H1 (cell line): Measurements from ENCODE around the gene CCBE1. TPM values are rescaled to one million over a fixed set of nuclear protein-coding genes. Genes with fewer than 3 reads are reported as not detected.

Source experiments
- CTCF ChIA-PET: fragments of 300-600 bp; sonication (Branson Sonifier 250); formaldehyde crosslinking; loops from one replicate; lab custom pipeline; 2021; ENCODE audit not compliant: partially characterized antibody; lab: Charles Lee
- POLR2A ChIA-PET: fragments of 300-600 bp; sonication (Branson Sonifier 250); formaldehyde crosslinking; loops from one replicate; lab custom pipeline; 2021; ENCODE audit warnings: inconsistent platforms; ENCODE audit not compliant: partially characterized antibody; lab: Charles Lee
- DNase-seq, 2 experiments: peaks; one replicate each; pipeline versions ENCODE4 v3.0.0 to v3.0.0-alpha.2; 2010 to 2022; ENCODE audit warnings: low spot score in 2 of 2, low read depth in 1 of 2, mixed read lengths in 1 of 2
- FAIRE-seq: peaks from 2 replicates; lab custom pipeline; 2011; peaks lifted over from hg19 to GRCh38; lab: Jason Lieb, UNC
- H2AFZ ChIP-seq: 2 replicates; pipeline ENCODE4 v1.8.1; 2012; ENCODE audit warnings: low read length, inconsistent platforms
- H2AK5ac ChIP-seq: 2 replicates; pipeline ENCODE4 v1.6.1; 2013; ENCODE audit warnings: low read depth, low read length
- H2BK120ac ChIP-seq: replicated peaks from 2 replicates; pipeline ENCODE3; 2013; ENCODE audit warnings: low read depth, low read length, inconsistent platforms
- H2BK12ac ChIP-seq: 2 replicates; pipeline ENCODE4 v1.6.1; 2013; ENCODE audit warnings: low read depth, low read length
- H2BK15ac ChIP-seq: 2 replicates; pipeline ENCODE4 v1.6.1; 2013; ENCODE audit warnings: low read length
- H2BK20ac ChIP-seq: 2 replicates; pipeline ENCODE4 v1.6.1; 2013; ENCODE audit warnings: low read length
- H2BK5ac ChIP-seq: 2 replicates; pipeline ENCODE4 v1.6.1; 2013; ENCODE audit warnings: low read depth, low read length
- H3K14ac ChIP-seq: 2 replicates; pipeline ENCODE4 v1.6.1; 2013; ENCODE audit warnings: inconsistent platforms; ENCODE audit not compliant: insufficient read length
- H3K18ac ChIP-seq: 2 replicates; pipeline ENCODE4 v1.6.1; 2013; ENCODE audit warnings: low read length; ENCODE audit errors: extremely low read depth
- H3K23ac ChIP-seq: 2 replicates; pipeline ENCODE4 v1.6.1; 2013; ENCODE audit warnings: inconsistent platforms; ENCODE audit not compliant: insufficient read length
- H3K23me2 ChIP-seq: 2 replicates; pipeline ENCODE4 v1.6.1; 2013; ENCODE audit warnings: low read depth, low read length
- H3K27ac ChIP-seq: 2 replicates; pipeline ENCODE4 v1.6.1; 2011; ENCODE audit warnings: low read depth, low read length, inconsistent platforms
- H3K27me3 ChIP-seq, 4 experiments: replicated peaks in 1 of 4; 1 replicate in 1 of 4; 2 replicates in 3 of 4; pipeline versions ENCODE4 v1.6.1 to v1.8.1; 2011 to 2013; ENCODE audit warnings: low read length in 3 of 4, mild to moderate bottlenecking in 3 of 4, inconsistent platforms in 2 of 4, mixed read lengths in 2 of 4, moderate library complexity in 1 of 4; ENCODE audit not compliant: control insufficient read depth in 3 of 4, insufficient read depth in 3 of 4; ENCODE audit errors: extremely low read depth in 1 of 4
- H3K36me3 ChIP-seq, 4 experiments: 2 replicates each; pipeline versions ENCODE4 v1.6.1 to v1.8.1; 2011 to 2013; ENCODE audit warnings: mild to moderate bottlenecking in 4 of 4, low read length in 3 of 4, moderate library complexity in 2 of 4, control low read depth in 1 of 4, inconsistent platforms in 1 of 4; ENCODE audit not compliant: insufficient read depth in 4 of 4, control insufficient read depth in 2 of 4
- H3K4ac ChIP-seq: replicated peaks from 2 replicates; pipeline ENCODE3; 2013; ENCODE audit warnings: low read length, low read depth, mixed read lengths, inconsistent platforms; ENCODE audit not compliant: insufficient read length
- H3K4me1 ChIP-seq, 4 experiments: replicated peaks in 1 of 4; 1 replicate in 1 of 4; 2 replicates in 3 of 4; pipeline versions ENCODE4 v1.6.1 to v1.8.1; 2011 to 2013; ENCODE audit warnings: low read length in 3 of 4, inconsistent platforms in 2 of 4, mixed read lengths in 1 of 4; ENCODE audit not compliant: insufficient read depth in 4 of 4, control insufficient read depth in 3 of 4
- H3K4me2 ChIP-seq, 2 experiments: 2 replicates each; pipeline versions ENCODE4 v1.6.1 to v1.8.1; 2011 to 2013; ENCODE audit warnings: low read depth in 2 of 2, low read length in 2 of 2, control low read depth in 1 of 2, inconsistent platforms in 1 of 2, mild to moderate bottlenecking in 1 of 2; ENCODE audit not compliant: insufficient read depth in 1 of 2
- H3K4me3 ChIP-seq, 4 experiments: fragments of 200-600, 300-600 bp in 1 of 4; sonication (generic), shearing (Covaris generic), sonication (Bioruptor Twin) in 1 of 4; 2 replicates each; pipeline versions ENCODE4 v1.5.1 to v1.8.1; 2011 to 2016; ENCODE audit warnings: low read length in 4 of 4, low read depth in 3 of 4, control low read depth in 2 of 4, inconsistent platforms in 2 of 4, mild to moderate bottlenecking in 2 of 4, mixed read lengths in 1 of 4, moderate library complexity in 1 of 4; ENCODE audit not compliant: insufficient read depth in 2 of 4; ENCODE audit errors: extremely low read depth in 1 of 4
- H3K56ac ChIP-seq: replicated peaks from 2 replicates; pipeline ENCODE3; 2013; ENCODE audit warnings: low read depth, mild to moderate bottlenecking, mixed read lengths, low read length, inconsistent platforms; ENCODE audit not compliant: insufficient read length
- H3K79me1 ChIP-seq: 2 replicates; pipeline ENCODE4 v1.6.1; 2013; ENCODE audit warnings: low read depth, low read length, control low read depth
- H3K79me2 ChIP-seq, 2 experiments: 2 replicates each; pipeline versions ENCODE4 v1.6.1 to v1.8.1; 2012 to 2013; ENCODE audit warnings: low read length in 2 of 2, mild to moderate bottlenecking in 2 of 2, inconsistent platforms in 1 of 2; ENCODE audit not compliant: insufficient read depth in 2 of 2, control insufficient read depth in 1 of 2
- H3K9ac ChIP-seq, 4 experiments: replicated peaks in 1 of 4; 1 replicate in 1 of 4; 2 replicates in 3 of 4; pipeline versions ENCODE4 v1.6.1 to v1.8.1; 2011 to 2013; ENCODE audit warnings: low read depth in 3 of 4, low read length in 3 of 4, control low read depth in 2 of 4, mild to moderate bottlenecking in 2 of 4, moderate library complexity in 2 of 4, inconsistent platforms in 1 of 4; ENCODE audit errors: extremely low read depth in 1 of 4
- H3K9me3 ChIP-seq, 2 experiments: 2 replicates each; pipeline versions ENCODE4 v1.6.1 to v1.8.1; 2012 to 2013; ENCODE audit warnings: mild to moderate bottlenecking in 2 of 2, moderate library complexity in 2 of 2, control low read depth in 1 of 2, inconsistent platforms in 1 of 2, low read depth in 1 of 2, low read length in 1 of 2, mixed read lengths in 1 of 2; ENCODE audit not compliant: insufficient read depth in 2 of 2
- H4K20me1 ChIP-seq, 2 experiments: replicated peaks in 1 of 2; 2 replicates each; pipeline versions ENCODE3 to v1.8.1; 2011 to 2013; ENCODE audit warnings: inconsistent platforms in 2 of 2, low read length in 2 of 2, mild to moderate bottlenecking in 1 of 2; ENCODE audit not compliant: insufficient read depth in 2 of 2, control insufficient read depth in 1 of 2
- H4K5ac ChIP-seq: 2 replicates; pipeline ENCODE4 v1.6.1; 2013; ENCODE audit warnings: low read length, low read depth, mixed read lengths, inconsistent platforms; ENCODE audit not compliant: insufficient read length
- H4K8ac ChIP-seq: 2 replicates; pipeline ENCODE4 v1.8.0; 2013; ENCODE audit warnings: mild to moderate bottlenecking, moderate library complexity, low read length, inconsistent platforms; ENCODE audit not compliant: insufficient read depth; ENCODE audit errors: extremely low read depth
- H4K91ac ChIP-seq: replicated peaks from 2 replicates; pipeline ENCODE3; 2013; ENCODE audit warnings: low read length, mixed read lengths, inconsistent platforms; ENCODE audit not compliant: insufficient read length
- ASH2L ChIP-seq: fragments of 200-600, 300-600 bp; sonication (generic); IDR thresholded peaks from one replicate; pipeline ENCODE4 v1.7.1; 2017; ENCODE audit warnings: low read length
- BCL11A ChIP-seq, 2 experiments: IDR thresholded peaks; one replicate each; pipeline ENCODE4 v1.6.1; 2011; ENCODE audit warnings: low read depth in 2 of 2, low read length in 2 of 2, mild to moderate bottlenecking in 2 of 2
- CHD1 ChIP-seq: IDR thresholded peaks from 2 replicates; pipeline ENCODE4 v1.6.1; 2012; ENCODE audit warnings: low read depth, low read length, improper control_type of control experiment
- CTCF ChIP-seq, 3 experiments: IDR thresholded peaks; 1 replicate in 2 of 3; 2 replicates in 1 of 3; pipeline versions ENCODE4 v1.5.1 to v1.6.1; 2011; ENCODE audit warnings: low read length in 3 of 3, mild to moderate bottlenecking in 3 of 3, inconsistent platforms in 2 of 3, low read depth in 1 of 3, moderate library complexity in 1 of 3; ENCODE audit not compliant: insufficient read depth in 1 of 3; ENCODE audit errors: control extremely low read depth in 1 of 3
- KDM4A ChIP-seq: IDR thresholded peaks from one replicate; pipeline ENCODE4 v1.7.1; 2012; ENCODE audit warnings: low read depth, mild to moderate bottlenecking, moderate library complexity, low read length, inconsistent platforms; ENCODE audit not compliant: severe bottlenecking
- NRF1 ChIP-seq: IDR thresholded peaks from 2 replicates; pipeline ENCODE4 v1.6.1; 2011; ENCODE audit warnings: mild to moderate bottlenecking, low read depth, low read length, improper control_type of control experiment
- SIX5 ChIP-seq: IDR thresholded peaks from 2 replicates; pipeline ENCODE4 v1.6.1; 2011; ENCODE audit warnings: mild to moderate bottlenecking, low read depth, low read length
- SP1 ChIP-seq: IDR thresholded peaks from 2 replicates; pipeline ENCODE4 v1.6.1; 2011; ENCODE audit warnings: low read depth, low read length
- ZNF274 ChIP-seq: IDR thresholded peaks from 2 replicates; pipeline ENCODE4 v1.7.0; 2012; ENCODE audit warnings: low read length, borderline replicate concordance; ENCODE audit errors: extremely low read depth
- WGBS, 2 experiments: shearing (Covaris generic) in 1 of 2; methylation state at CpG; one replicate each; pipeline versions ENCODE4 v1.1.6 to v1.1.7; 2013 to 2015; ENCODE audit warnings: low lambda C conversion rate in 2 of 2, mixed read lengths in 2 of 2, inconsistent platforms in 1 of 2, low coverage in 1 of 2, missing lambda C conversion rate in 1 of 2; ENCODE audit not compliant: insufficient replicate concordance in 2 of 2, insufficient coverage in 1 of 2, insufficient read length in 1 of 2; ENCODE audit errors: extremely low coverage in 1 of 2, missing lambda C conversion rate in 1 of 2; 5-methylcytosine and 5-hydroxymethylcytosine counted together
- polyA plus RNA-seq, 7 experiments: library from polyadenylated mRNA; depleted of rRNA in 3 of 7; stranded (reverse) in 5 of 7; unstranded in 2 of 7; fragments of >200 nt in 5 of 7; fragments of 200-250 nt in 2 of 7; gene quantifications; 1 replicate in 5 of 7; 2 replicates in 1 of 7; 4 replicates in 1 of 7; pipeline versions ENCODE4 v1.2.1 to v1.2.3, GENCODE V29; 2011 to 2013; ENCODE audit warnings: missing spikeins in 2 of 7, mixed read lengths in 2 of 7
- total RNA-seq: library from RNA; stranded (reverse); fragmentation: NEBNext Ultra II Directional; extraction: Animal tissue kit (Norgen Biotek cat#: 25700); gene quantifications from 2 replicates; pipeline ENCODE4 v1.2.1, GENCODE V29; 2021
- TF ChIP-seq, protein P1 (sequence below): IDR thresholded peaks from 2 replicates; pipeline ENCODE4 v1.6.1; 2012; ENCODE audit warnings: low read length, inconsistent platforms

Gene CCBE1
- total and polyA plus RNA-seq, 2 of the 8 experiments (the other 6 are each of a cell fraction or from before 2014, with no cell fraction given): 2.1 to 2.6 TPM

DNA sequence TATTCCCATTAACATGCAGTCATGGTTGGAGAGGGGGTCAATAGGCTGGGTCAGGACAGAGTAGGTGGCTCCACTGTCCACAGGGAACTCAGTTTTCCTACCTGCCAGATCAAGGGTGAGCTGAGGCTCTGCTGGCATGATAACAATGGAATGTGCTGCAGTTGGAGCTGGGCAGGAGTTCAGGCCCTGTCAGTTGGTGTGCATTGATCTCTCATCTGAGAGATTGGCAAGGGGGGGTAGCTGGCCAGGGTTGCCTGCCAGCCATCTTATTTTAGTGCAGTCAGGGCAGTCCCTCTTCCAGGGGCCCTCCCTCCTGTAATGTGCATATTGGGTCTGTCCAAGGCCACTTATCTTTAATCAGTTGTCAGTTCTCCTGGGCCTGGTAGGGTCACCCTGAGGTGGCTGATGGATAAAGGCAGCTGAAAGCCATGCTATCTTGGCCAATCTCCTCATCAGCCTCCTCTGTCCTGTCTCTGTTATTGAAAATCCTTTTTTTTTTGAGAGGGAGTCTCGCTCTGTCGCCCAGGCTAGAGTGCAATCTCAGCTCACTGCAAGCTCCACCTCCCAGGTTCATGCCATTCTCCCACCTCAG, 38.1 kb upstream of the CCBE1 start:
- H3K4me2 ChIP-seq: no peak overlapping the region
- DNase-seq: no peak
- H3K56ac ChIP-seq: no peak overlapping the region
- H2BK15ac ChIP-seq: no peak overlapping the region
- H4K8ac ChIP-seq: no peak overlapping the region
- no peak overlapping the region for H2BK12ac ChIP-seq
- H3K27me3 ChIP-seq: peaks cover 0 to 2% (median 0%) of the 10 kb centered on the region in 4 experiments; a peak in 1 of 7 replicates
- H3K4me1 ChIP-seq: no peaks in the 10 kb centered on the region
- H3K14ac ChIP-seq: no peak overlapping the region
- no peak overlapping the region for H4K91ac ChIP-seq
- H2AFZ ChIP-seq: no peak overlapping the region
- WGBS, 2 experiments: 100% methylated on average over 2 of the region's 2 CpGs; no CpG with 5 or more reads in 1 of the 2 experiments
- H4K5ac ChIP-seq: no peak overlapping the region
- H2BK20ac ChIP-seq: no peak overlapping the region
- POLR2A ChIA-PET: no interaction called here
- H3K4ac ChIP-seq: no peak overlapping the region
- H3K18ac ChIP-seq: no peak overlapping the region
- no peak overlapping the region for H3K4me3 ChIP-seq
- H3K9ac ChIP-seq: no peak overlapping the region
- H2AK5ac ChIP-seq: no peak overlapping the region
- H3K79me2 ChIP-seq: no peaks in the 10 kb centered on the region
- FAIRE-seq: no peak
- H4K20me1 ChIP-seq: no peaks in the 10 kb centered on the region
- no peak overlapping the region for H3K23ac ChIP-seq
- H3K9me3 ChIP-seq: no peaks in the 10 kb centered on the region
- CTCF ChIA-PET: interaction anchor here (0.8 to 1.0 kb wide), 2 partner anchors 89 to 276 kb away, joined by 3 read pairs; no protein-coding TSS in a partner anchor
- no peak overlapping the region for H2BK5ac ChIP-seq
- H3K27ac ChIP-seq: no peak overlapping the region
- H3K23me2 ChIP-seq: no peaks in the 10 kb centered on the region
- H3K79me1 ChIP-seq: no peaks in the 10 kb centered on the region
- no peaks in the 10 kb centered on the region for H3K36me3 ChIP-seq
- no peak overlapping the region for H2BK120ac ChIP-seq
- TF ChIP-seq, protein P1, sequence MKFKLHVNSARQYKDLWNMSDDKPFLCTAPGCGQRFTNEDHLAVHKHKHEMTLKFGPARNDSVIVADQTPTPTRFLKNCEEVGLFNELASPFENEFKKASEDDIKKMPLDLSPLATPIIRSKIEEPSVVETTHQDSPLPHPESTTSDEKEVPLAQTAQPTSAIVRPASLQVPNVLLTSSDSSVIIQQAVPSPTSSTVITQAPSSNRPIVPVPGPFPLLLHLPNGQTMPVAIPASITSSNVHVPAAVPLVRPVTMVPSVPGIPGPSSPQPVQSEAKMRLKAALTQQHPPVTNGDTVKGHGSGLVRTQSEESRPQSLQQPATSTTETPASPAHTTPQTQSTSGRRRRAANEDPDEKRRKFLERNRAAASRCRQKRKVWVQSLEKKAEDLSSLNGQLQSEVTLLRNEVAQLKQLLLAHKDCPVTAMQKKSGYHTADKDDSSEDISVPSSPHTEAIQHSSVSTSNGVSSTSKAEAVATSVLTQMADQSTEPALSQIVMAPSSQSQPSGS: no peak
- TF ChIP-seq KDM4A: no peak
- no peak for TF ChIP-seq SP1
- no peak for TF ChIP-seq BCL11A (IDR thresholded peaks at IDR 0.05; ENCODE audit: low read depth in 2 of 2, low read length in 2 of 2)
- no peak for TF ChIP-seq ZNF274
- no peak for TF ChIP-seq SIX5
- no peak for TF ChIP-seq NRF1
- no peak for TF ChIP-seq CTCF (IDR thresholded peaks at IDR 0.05; ENCODE audit: control extremely low read depth in 1 of 3, insufficient read depth in 1 of 3, low read depth in 1 of 3, low read length in 3 of 3)
- no peak for TF ChIP-seq CHD1
- TF ChIP-seq ASH2L: no peak
